GM10847 (cell line): ENCODE measurements around the gene FADS1.

Experiments
- POLR2A ChIP-seq: IDR thresholded peaks from 2 replicates; pipeline ENCODE4 v1.6.1; 2011; ENCODE audit not compliant: insufficient read length; ENCODE audit errors: extremely low read depth

Gene FADS1

DNA sequence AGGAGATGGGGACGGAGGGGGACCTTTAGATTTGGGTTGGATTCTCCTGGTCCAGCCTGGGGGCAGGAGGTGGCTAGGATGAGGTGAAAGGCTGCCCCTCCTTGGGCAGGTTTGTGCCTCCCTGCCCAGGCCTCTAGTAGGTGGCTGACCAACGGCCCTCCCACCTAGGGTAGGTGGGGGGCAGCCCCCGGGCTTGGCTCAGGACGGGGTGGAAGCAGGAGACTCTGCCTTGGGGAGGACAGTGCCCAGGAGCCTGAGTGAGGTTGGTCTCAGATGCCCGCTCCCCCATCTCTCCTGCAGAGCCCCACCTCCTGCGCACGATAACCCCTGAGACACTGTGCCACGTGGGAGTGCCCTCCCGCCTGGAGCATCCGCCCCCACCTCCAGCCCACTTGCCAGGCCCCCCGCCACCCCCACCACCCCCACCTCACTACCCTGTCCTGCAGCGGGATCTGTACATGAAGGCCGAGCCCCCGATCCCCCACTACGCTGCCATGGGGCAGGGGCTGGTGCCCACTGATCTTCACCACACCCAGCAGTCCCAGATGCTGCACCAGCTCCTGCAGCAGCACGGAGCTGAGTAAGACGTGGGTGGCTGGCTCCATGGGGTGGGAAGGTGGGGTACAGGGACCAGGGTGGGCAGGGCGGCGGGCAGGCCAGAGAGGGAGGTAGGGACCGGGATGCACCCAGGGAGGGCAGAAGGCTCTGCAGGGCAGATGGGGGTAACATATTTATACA, 46.7 kb downstream of the FADS1 start:
- TF ChIP-seq POLR2A, result no peak

- TF ChIP-seq POLR2A, result no peak
Observed at GRCh38 chr11:61769169-61769920, 47.5 kb downstream of the FADS1 start.

DNA sequence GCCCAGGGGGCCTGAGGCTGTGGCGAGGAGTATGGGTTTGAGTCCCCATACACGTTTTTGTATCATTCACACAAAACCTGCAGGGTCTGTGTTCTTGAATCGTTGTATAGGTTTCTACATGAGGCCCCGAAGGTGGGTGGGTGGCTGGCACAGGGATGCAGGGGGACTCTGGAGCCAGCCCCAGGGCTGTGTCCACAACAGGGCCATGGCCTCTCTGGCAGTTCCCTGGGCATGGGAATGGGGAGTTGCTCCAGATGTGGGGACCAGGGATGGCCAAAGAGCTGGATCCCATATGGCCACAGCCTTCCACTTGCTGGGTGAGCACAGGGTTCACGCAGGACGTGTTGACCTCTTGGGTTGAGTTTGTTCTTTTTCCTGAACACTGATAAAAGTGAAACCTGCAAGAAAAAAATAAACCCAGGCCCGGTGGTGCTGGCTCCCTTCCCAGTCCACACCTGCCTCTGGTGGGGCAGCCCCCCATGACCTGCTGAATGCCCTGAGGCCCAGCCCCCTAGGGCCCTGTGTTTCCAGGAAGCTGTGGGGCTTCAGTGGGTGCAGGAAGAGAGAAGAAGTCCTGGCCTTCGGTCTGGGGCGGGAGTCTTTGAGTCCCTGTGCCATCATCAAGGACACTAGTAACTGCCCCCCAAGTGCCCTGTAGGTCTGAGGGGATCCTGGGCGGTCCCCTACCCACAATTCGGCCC, 48.3 kb downstream of the FADS1 start:
- TF ChIP-seq POLR2A, result no peak

DNA sequence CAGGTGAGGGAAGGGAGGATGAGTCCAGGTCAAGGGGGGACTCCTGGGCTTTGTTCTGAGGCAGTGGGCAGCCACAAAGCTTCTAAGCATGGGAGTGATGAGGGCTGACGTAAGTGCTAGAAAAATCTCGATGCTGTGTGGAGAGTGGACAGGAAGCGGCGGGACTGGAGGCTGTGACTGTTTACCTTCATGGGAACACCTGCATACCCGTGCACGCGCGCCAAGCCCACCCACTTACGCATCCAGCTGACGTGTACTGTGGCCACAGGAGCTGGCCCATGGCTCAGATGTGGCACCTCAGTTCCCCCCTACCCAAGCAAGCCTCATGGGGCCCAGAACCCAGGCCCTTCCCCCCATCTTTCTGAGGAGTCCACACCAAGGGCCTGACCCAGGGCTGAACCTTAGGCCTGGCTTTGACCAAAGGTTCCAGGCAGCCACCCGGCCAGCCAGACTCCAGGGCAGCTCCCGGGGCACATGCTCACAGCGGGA, 50.4 kb downstream of the FADS1 start:
- no peak for TF ChIP-seq POLR2A

DNA sequence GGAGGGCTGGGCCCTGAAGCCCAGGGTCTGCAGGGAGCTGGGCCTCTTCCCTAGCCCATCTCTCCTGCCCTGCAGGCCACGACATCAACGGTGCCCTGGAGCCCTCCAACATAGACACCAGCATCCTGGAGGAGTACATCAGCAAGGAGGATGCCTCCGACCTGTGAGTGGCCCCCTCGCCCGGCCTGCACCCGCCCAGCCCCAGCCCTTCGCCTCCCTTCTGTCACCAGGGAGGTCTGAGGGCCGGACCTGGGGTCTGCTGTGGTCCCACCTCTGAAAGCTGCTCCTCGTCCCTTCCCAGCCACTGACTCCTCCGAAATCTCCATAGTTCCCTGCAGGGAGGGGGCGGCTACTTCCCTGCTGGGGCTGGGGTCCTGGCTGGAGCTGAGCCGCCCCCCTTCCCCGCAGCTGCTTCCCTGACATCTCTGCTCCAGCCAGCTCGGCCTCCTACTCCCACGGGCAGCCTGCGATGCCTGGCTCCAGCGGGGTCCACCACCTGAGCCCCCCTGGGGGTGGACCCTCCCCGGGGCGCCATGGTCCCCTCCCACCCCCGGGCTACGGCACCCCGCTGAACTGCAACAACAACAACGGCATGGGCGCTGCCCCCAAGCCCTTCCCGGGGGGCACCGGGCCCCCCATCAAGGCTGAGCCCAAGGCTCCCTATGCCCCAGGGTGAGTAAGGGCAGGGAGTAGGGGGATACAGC, 51.1 kb downstream of the FADS1 start:
- no peak for TF ChIP-seq POLR2A

GRCh38 chr11:61764606-61765260, 52.1 kb downstream of the FADS1 start:
- no peak for TF ChIP-seq POLR2A

GRCh38 chr11:61763930-61764605, 52.7 kb downstream of the FADS1 start:
- TF ChIP-seq POLR2A, result no peak

GRCh38 chr11:61762798-61763197, 54.0 kb downstream of the FADS1 start:
- TF ChIP-seq POLR2A, result no peak

- no peak for TF ChIP-seq POLR2A
Observed at GRCh38 chr11:61762223-61762615, 54.6 kb downstream of the FADS1 start.

DNA sequence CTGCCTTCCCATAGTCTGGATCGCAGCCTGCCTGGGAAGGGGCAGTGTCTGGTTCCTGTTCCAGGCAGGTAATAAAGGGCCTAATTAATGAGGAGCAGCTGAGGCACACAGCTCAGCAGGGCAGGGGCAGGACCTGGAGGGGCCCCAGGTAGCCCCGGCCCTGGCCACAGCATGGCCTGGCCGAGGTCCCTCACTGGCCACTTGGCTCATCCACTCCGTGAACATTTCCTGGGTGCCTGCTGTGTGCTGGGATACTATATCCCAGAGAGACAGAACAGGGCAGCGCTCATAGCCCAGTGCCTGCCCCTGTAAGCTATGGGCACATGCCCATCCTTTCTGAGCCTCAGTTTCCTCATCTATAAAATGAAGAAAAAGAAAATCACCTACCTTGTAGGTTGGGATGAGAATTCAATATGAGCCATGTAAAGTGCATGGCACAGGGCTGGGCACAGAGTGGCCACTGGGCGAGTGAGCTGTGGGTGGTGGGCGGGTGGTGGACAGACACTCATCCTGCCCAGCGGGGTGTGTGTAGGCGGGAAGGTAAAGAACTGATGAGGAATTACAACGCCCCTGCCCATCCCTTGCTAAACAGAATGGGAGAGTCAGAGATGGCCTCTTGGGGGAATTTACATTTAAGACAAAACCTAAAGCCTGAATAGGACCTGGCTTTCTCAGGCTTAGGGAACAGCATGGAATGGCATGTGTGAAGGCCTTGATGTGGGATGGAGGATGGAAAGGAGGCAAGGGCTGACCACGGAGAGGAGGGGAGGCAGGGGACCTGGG, 55.2 kb downstream of the FADS1 start:
- TF ChIP-seq POLR2A, result no peak

DNA sequence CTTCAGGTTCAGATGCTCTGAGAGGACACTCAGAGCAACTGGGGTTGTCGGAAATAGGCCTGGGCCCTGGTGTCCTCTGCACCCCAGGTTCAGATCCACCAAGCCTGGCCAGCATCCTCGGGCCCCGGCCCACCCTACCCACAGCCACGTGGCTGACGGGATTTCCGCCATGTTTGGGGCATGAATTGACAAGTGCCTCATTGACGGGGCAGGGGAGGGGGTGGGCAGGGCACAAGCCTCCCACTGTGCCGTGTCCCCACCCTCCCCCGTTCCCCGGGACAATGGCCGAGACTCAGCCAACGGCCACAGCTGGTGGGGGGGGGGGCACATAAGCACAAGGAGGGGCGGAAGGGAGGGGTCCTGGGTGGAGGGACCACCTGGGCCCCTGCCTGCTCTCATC, 55.9 kb downstream of the FADS1 start:
- no peak for TF ChIP-seq POLR2A

- no peak for TF ChIP-seq POLR2A
Observed at GRCh38 chr11:61757213-61757862, 59.5 kb downstream of the FADS1 start.
